GM18870 (cell line): ENCODE measurements around the gene UPK1B.
"Not testable (repeated sequence)": the region's sequence is repeated elsewhere in the genome, so short reads cannot be mapped to it uniquely, and the experiment has no call there.

Experiments
- ATAC-seq: cut with Tn5 transposase; IDR thresholded peaks from one replicate; pipeline ENCODE4 v1.9.1; 2021; ENCODE audit warnings: moderate library complexity; ENCODE audit not compliant: unreplicated experiment

Gene UPK1B

GRCh38 chr3:119173325-119173724, at the start of gene UPK1B:
Gene UPK1B, plus strand, starts transcription at chr3:119173598. Its CDS starts 13,144 bp downstream, at chr3:119186742.
- no peak for ATAC-seq

GRCh38 chr3:119125342-119125741, 48.1 kb upstream of the UPK1B start:
- no peak for ATAC-seq

- no peak for ATAC-seq
Observed at GRCh38 chr3:119125742-119126504, 47.5 kb upstream of the UPK1B start.

GRCh38 chr3:119130291-119130690, 43.1 kb upstream of the UPK1B start:
- ATAC-seq = not testable (repeated sequence)

GRCh38 chr3:119132291-119132690, 41.1 kb upstream of the UPK1B start:
- not testable (repeated sequence) for ATAC-seq

GRCh38 chr3:119139360-119139759, 34.0 kb upstream of the UPK1B start:
- not testable (repeated sequence) for ATAC-seq

- no peak for ATAC-seq
Observed at GRCh38 chr3:119140466-119140865, 32.9 kb upstream of the UPK1B start.

GRCh38 chr3:119145128-119145499, 28.3 kb upstream of the UPK1B start:
- peak; percentile 31 for ATAC-seq

GRCh38 chr3:119145500-119146167, 27.8 kb upstream of the UPK1B start, which contains the start of gene TEX55:
Gene TEX55, plus strand, starts transcription at chr3:119146165. Its CDS starts 25 bp downstream, at chr3:119146190.
- ATAC-seq = peak; percentile 69

- no peak for ATAC-seq
Observed at GRCh38 chr3:119146578-119147375, 26.6 kb upstream of the UPK1B start.

- no peak for ATAC-seq
Observed at GRCh38 chr3:119147494-119147893, 25.9 kb upstream of the UPK1B start.

GRCh38 chr3:119148493-119149180, 24.8 kb upstream of the UPK1B start:
- no peak for ATAC-seq

- ATAC-seq = no peak
Observed at GRCh38 chr3:119149484-119149883, 23.9 kb upstream of the UPK1B start.

GRCh38 chr3:119156868-119157267, 16.5 kb upstream of the UPK1B start:
- ATAC-seq = no peak

- ATAC-seq = no peak
Observed at GRCh38 chr3:119157971-119158370, 15.4 kb upstream of the UPK1B start.

GRCh38 chr3:119160361-119160760, 13.0 kb upstream of the UPK1B start:
- ATAC-seq = no peak

- no peak for ATAC-seq
Observed at GRCh38 chr3:119160815-119161214, 12.6 kb upstream of the UPK1B start.

GRCh38 chr3:119161240-119161639, 12.2 kb upstream of the UPK1B start:
- no peak for ATAC-seq

- not testable (repeated sequence) for ATAC-seq
Observed at GRCh38 chr3:119164745-119165144, 8.7 kb upstream of the UPK1B start.

- ATAC-seq = no peak
Observed at GRCh38 chr3:119170821-119171220, 2.6 kb upstream of the UPK1B start.
